GM23338 (cell line): ENCODE data around the gene SRGAP3.
A peak's percentile ranks its signal among the peaks of the same experiment; 100 is the strongest.

Experiments used
- CREB1 ChIP-seq: fragments of 250-450 bp; sonication (Bioruptor Pico); IDR thresholded peaks from 2 replicates; pipeline ENCODE4 v1.5.0; 2020; ENCODE audit warnings: low read depth, mild to moderate bottlenecking, moderate library complexity
- EZH2 ChIP-seq: fragments of 200-600 bp; sonication (generic); IDR thresholded peaks from one replicate; pipeline ENCODE4 v1.8.0; 2017; ENCODE audit warnings: antibody characterized with exemption, mild to moderate bottlenecking, low read depth; ENCODE audit not compliant: unreplicated experiment
- EZH2phosphoT487 ChIP-seq: fragments of 200-600 bp; sonication (generic); IDR thresholded peaks from one replicate; pipeline ENCODE4 v1.8.1; 2018; ENCODE audit warnings: antibody characterized with exemption; ENCODE audit not compliant: unreplicated experiment
- JUNB ChIP-seq: IDR thresholded peaks from one replicate; pipeline ENCODE4 v1.6.1; 2016; ENCODE audit warnings: antibody characterized with exemption; ENCODE audit not compliant: unreplicated experiment
- NANOG ChIP-seq: IDR thresholded peaks from 2 replicates; pipeline ENCODE4 v1.6.1; 2016; ENCODE audit warnings: antibody characterized with exemption, borderline replicate concordance
- POLR2AphosphoS5 ChIP-seq: IDR thresholded peaks from 2 replicates; pipeline ENCODE4 v1.6.1; 2016; ENCODE audit warnings: antibody characterized with exemption, low read depth
- REST ChIP-seq: IDR thresholded peaks from one replicate; pipeline ENCODE4 v1.6.1; 2018; ENCODE audit warnings: antibody characterized with exemption; ENCODE audit not compliant: unreplicated experiment
- STAT1 ChIP-seq: IDR thresholded peaks from one replicate; pipeline ENCODE4 v1.6.1; 2016; ENCODE audit warnings: antibody characterized with exemption; ENCODE audit not compliant: unreplicated experiment
- ZNF114 ChIP-seq: fragments of 250-450 bp; sonication (Bioruptor Pico); IDR thresholded peaks from 2 replicates; pipeline ENCODE4 v1.5.0; 2020; ENCODE audit warnings: mild to moderate bottlenecking, moderate library complexity
- ZNF331 ChIP-seq: fragments of 250-450 bp; sonication (Bioruptor Pico); IDR thresholded peaks from 2 replicates; pipeline ENCODE4 v1.5.0; 2020; ENCODE audit warnings: low read depth, mild to moderate bottlenecking, moderate library complexity
- ZNF462 ChIP-seq: fragments of 250-450 bp; sonication (Bioruptor Pico); IDR thresholded peaks from 2 replicates; pipeline ENCODE4 v1.5.0; 2020; ENCODE audit warnings: mild to moderate bottlenecking, moderate library complexity
- TF ChIP-seq, protein P1 (sequence below), 2 experiments: fragments of 200-600 bp in 1 of 2; sonication (generic) in 1 of 2; conservative IDR thresholded peaks; 2 replicates each; pipeline versions ENCODE4 v1.5.1 to v1.6.1; 2016 to 2017; ENCODE audit warnings: antibody characterized with exemption in 2 of 2, low read depth in 2 of 2, mild to moderate bottlenecking in 2 of 2, moderate library complexity in 1 of 2
- TF ChIP-seq, protein P2 (sequence below): IDR thresholded peaks from 2 replicates; pipeline ENCODE4 v1.6.1; 2016; ENCODE audit warnings: antibody characterized with exemption

- TF ChIP-seq EZH2 = no peak
- TF ChIP-seq, protein P1, sequence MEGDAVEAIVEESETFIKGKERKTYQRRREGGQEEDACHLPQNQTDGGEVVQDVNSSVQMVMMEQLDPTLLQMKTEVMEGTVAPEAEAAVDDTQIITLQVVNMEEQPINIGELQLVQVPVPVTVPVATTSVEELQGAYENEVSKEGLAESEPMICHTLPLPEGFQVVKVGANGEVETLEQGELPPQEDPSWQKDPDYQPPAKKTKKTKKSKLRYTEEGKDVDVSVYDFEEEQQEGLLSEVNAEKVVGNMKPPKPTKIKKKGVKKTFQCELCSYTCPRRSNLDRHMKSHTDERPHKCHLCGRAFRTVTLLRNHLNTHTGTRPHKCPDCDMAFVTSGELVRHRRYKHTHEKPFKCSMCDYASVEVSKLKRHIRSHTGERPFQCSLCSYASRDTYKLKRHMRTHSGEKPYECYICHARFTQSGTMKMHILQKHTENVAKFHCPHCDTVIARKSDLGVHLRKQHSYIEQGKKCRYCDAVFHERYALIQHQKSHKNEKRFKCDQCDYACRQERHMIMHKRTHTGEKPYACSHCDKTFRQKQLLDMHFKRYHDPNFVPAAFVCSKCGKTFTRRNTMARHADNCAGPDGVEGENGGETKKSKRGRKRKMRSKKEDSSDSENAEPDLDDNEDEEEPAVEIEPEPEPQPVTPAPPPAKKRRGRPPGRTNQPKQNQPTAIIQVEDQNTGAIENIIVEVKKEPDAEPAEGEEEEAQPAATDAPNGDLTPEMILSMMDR (conservative IDR thresholded peaks at IDR 0.05; ENCODE audit: low read depth in 2 of 2) = peak; percentile 29 to 48
- no peak for TF ChIP-seq ZNF114
- no peak for TF ChIP-seq REST
- TF ChIP-seq EZH2phosphoT487 = no peak
- no peak for TF ChIP-seq CREB1 (CRISPR knock-in tag)
- no peak for TF ChIP-seq POLR2AphosphoS5
- TF ChIP-seq STAT1 = no peak
- TF ChIP-seq ZNF331 (CRISPR knock-in tag) = no peak
- TF ChIP-seq, protein P2, sequence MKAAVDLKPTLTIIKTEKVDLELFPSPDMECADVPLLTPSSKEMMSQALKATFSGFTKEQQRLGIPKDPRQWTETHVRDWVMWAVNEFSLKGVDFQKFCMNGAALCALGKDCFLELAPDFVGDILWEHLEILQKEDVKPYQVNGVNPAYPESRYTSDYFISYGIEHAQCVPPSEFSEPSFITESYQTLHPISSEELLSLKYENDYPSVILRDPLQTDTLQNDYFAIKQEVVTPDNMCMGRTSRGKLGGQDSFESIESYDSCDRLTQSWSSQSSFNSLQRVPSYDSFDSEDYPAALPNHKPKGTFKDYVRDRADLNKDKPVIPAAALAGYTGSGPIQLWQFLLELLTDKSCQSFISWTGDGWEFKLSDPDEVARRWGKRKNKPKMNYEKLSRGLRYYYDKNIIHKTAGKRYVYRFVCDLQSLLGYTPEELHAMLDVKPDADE = no peak
- no peak for TF ChIP-seq ZNF462
- no peak for TF ChIP-seq JUNB
- TF ChIP-seq NANOG = no peak
These were observed 252.7 kb downstream of the SRGAP3 start for GRCh38 chr3:8996681-8997121.
